ENCODE data around the gene DCBLD1.
"Not testable (repeated sequence)": the region's sequence is repeated elsewhere in the genome, so short reads cannot be mapped to it uniquely, and the experiment has no call there.

Gene DCBLD1

DNA sequence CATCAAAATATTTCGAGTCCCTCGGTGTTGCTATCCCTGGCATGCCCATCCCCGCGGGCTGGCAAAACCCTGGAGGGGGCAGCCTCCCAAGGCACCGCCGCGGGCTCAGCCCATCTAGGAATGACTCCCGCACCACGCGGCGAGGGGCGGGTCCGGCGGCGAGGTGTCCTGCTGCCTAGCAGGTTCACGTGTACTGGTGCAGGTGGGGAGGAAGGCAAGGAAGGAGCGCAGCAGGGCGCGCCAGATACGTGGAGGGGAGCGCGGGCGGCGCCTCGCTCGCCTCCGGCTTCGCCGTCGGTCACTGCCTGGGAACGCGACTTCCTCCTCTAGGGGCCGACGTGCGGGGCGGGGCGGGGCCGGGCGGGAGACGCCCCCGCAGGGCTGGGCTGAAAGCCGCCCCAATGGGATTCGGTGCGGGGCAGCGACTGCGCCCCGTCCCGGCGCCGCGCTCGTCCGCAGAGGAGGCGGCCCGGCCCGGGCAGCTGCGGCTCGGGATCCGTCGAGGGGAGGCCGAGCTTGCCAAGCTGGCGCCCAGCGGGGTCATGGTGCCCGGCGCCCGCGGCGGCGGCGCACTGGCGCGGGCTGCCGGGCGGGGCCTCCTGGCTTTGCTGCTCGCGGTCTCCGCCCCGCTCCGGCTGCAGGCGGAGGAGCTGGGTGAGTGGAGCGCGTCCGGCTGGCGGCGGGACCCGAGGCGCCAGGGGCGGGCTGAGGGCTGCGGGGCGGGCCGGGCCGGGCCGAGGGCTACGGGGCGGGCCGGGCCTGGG lies at the start of gene DCBLD1:
DCBLD1 (plus strand) TSS at position 435 of the 764 bp plus-strand sequence; CDS start at position 543, 108 bp downstream.
- DNase-seq (ENCODE audit: low read depth) = peak; percentile 33

DNA sequence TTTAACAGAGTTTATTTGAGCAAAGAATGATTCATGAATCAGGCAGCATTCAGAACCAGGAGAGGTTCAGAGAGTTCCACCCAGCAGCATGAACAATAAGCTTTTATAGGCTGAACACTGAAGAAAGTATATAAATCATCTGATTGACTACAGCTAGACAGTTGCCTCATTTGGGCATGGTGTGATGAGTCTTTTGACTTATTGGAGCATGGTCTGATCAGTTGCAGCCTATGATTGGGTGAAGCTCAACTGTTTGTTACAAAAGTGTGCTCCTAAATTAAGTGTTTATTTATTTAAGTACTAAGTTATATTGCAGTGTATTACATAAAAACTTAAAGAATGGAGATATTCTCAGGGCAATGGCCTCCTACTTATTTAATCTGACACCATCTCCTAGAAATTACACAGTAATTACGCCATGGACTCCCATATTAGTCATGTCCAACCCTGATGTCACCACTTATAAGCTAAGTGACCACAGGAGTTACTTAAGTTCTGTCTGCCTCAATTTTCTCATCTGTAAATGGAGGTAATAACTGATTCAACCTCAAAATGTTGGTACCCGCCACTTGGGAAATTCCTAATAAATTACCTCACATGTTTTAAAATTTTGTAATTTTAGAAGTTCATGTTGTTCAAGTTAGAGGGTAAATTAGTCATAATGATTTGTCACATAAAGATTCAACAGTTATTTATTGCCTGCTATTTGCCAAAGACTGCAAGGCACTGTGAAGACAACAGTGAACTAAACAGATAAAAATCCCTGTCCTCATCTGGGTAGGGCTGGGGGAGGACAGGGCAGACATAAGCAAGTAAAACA lies 41.6 kb upstream of the DCBLD1 start:
- TF ChIP-seq, protein P1, sequence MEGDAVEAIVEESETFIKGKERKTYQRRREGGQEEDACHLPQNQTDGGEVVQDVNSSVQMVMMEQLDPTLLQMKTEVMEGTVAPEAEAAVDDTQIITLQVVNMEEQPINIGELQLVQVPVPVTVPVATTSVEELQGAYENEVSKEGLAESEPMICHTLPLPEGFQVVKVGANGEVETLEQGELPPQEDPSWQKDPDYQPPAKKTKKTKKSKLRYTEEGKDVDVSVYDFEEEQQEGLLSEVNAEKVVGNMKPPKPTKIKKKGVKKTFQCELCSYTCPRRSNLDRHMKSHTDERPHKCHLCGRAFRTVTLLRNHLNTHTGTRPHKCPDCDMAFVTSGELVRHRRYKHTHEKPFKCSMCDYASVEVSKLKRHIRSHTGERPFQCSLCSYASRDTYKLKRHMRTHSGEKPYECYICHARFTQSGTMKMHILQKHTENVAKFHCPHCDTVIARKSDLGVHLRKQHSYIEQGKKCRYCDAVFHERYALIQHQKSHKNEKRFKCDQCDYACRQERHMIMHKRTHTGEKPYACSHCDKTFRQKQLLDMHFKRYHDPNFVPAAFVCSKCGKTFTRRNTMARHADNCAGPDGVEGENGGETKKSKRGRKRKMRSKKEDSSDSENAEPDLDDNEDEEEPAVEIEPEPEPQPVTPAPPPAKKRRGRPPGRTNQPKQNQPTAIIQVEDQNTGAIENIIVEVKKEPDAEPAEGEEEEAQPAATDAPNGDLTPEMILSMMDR (IDR thresholded peaks at IDR 0.05; ENCODE audit: low read depth, low read length, missing control alignments) = no peak
- no peak overlapping the region for H3K4me3 ChIP-seq (ENCODE audit: low read depth, low read length)
- DNase-seq (ENCODE audit: low read depth) = no peak

More for the DNA sequence above, at the start of gene DCBLD1:
- H3K4me3 ChIP-seq (ENCODE audit: low read depth, low read length) = peak within 1 kb of the TSS; percentile 69
- TF ChIP-seq, protein P1 (IDR thresholded peaks at IDR 0.05; ENCODE audit: low read depth, low read length, missing control alignments) = no peak

DNA sequence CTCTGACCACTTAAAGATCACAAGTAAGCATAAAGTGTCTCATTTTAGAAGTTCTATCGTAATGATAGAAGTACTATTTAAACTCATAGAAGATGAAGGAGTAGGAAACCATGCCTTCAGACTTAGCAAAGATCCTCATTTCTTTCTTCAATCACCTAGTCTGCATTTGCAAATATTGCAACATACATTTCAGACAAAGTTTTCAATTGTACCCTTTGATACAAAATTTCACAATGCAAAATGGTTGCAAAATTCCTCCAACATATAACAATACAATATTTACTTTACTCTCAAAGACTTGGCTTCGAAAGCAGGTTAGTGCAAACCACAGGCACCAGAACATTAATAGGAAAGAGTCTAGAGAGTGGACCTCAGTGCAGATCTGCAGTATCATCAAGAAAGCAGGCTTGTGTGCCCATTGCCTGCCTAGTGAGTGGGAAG lies 40.6 kb upstream of the DCBLD1 start:
- H3K4me3 ChIP-seq (ENCODE audit: low read depth, low read length) = no peak overlapping the region
- no peak for DNase-seq (ENCODE audit: low read depth)
- TF ChIP-seq, protein P1 (IDR thresholded peaks at IDR 0.05; ENCODE audit: low read depth, low read length, missing control alignments) = no peak

DNA sequence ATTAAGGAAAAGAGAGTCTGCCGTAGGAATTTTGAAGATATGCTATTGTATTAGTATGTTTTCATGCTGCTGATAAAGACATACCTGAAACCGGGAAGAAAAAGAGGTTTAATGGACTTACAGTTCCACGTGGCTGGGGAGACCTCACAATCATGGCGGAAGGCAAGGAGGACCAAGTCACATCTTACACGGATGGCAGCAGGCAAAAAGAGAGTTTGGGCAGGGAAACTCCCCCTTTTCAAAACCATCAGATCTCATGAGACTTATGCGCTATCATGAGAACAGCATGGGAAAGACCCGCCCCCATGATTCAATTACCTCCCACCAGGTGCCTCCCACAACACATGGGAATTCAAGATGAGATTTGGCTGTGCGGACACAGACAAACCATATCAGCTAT lies 40.2 kb upstream of the DCBLD1 start:
- not testable (repeated sequence) for H3K4me3 ChIP-seq (ENCODE audit: low read depth, low read length); DNase-seq (ENCODE audit: low read depth)

DNA sequence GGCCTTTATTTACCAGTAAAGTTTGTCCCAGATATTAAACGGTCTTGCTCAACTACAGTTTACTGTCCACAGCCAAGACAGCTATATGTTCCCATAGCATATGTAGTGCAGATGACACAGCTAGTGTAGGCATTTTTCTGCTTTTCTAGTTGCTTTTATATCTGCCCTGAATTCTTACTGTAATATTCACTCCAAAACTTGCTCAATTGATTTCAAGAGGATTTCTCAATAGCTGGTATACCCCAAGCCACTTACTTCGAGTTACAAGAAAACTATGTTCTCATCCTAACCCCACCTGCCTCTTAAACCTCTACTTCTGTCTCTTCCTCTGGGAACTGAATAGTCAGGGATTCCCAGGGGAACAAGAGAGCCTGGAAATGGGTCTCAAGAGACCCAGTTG lies 37.9 kb upstream of the DCBLD1 start:
- TF ChIP-seq, protein P1 (IDR thresholded peaks at IDR 0.05; ENCODE audit: low read depth, low read length, missing control alignments) = no peak
- no peak overlapping the region for H3K4me3 ChIP-seq (ENCODE audit: low read depth, low read length)
- DNase-seq (ENCODE audit: low read depth) = no peak

DNA sequence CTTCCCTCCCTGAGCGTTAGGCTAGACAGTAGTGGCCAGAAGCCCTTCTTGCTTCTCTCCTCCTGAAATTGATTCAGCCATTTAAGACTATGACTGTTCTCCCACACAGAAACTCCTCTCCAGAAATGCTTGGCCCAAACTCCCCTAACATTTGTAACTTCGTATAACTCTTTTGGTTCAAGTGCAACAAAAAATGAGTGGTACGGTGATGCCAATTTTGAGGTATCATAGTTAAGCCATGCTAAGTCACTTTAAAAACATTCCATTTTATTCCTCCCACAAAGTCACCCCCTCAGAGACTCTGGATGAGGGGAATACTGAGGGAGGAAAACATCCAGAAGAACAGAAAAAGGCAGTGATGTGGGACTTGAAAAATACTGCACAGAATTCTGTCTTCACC lies 35.6 kb upstream of the DCBLD1 start:
- no peak for DNase-seq (ENCODE audit: low read depth)
- TF ChIP-seq, protein P1 (IDR thresholded peaks at IDR 0.05; ENCODE audit: low read depth, low read length, missing control alignments) = no peak
- no peak overlapping the region for H3K4me3 ChIP-seq (ENCODE audit: low read depth, low read length)

DNA sequence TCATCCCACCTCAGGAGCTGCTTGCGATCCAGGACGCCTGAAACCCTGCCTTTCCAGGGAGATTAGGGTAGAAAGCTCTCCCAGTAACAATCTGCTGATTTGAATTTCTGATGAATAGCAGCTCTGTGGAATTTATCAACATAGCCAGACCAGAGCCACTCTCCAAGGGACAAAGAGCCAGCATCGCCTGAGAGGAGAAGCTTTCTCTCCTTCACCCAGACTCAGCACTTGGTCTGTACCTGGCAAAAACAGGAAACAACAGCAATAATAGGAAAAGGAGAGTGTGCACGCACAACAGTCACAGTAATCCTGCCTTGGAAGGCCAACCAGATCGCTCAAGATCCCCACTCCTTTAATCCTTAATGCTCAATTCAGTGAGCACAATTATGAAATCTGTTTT lies 34.5 kb upstream of the DCBLD1 start:
- TF ChIP-seq, protein P1 (IDR thresholded peaks at IDR 0.05; ENCODE audit: low read depth, low read length, missing control alignments) = no peak
- no peak overlapping the region for H3K4me3 ChIP-seq (ENCODE audit: low read depth, low read length)
- no peak for DNase-seq (ENCODE audit: low read depth)
